Measurements from ENCODE around the gene REEP2.

The REEP2 gene

GRCh38 chr5:138425079-138425478, 13.8 kb upstream of the REEP2 start:
- Histone ChIP-seq H3K79me1 (replicated peaks; ENCODE audit: low read length, poor library complexity, severe bottlenecking) (peaks cover 11% of the 10 kb centered on the region), H2BK12ac (ENCODE audit: low read length in 2 of 2) (no peak overlapping the region), H3K4me1 (ENCODE audit: control insufficient read depth, insufficient read depth, low read depth, low read length) (no peaks in the 10 kb centered on the region), H3K36me3 (ENCODE audit: control insufficient read depth in 1 of 2, insufficient read depth in 2 of 2, low read depth in 1 of 2, low read length in 2 of 2) (peaks cover 43 to 88% of the 10 kb centered on the region in 2 experiments), H2AFZ (ENCODE audit: low read depth, low read length) (no peak overlapping the region), H4K8ac (ENCODE audit: low read length) (no peak overlapping the region), H2BK5ac (ENCODE audit: low read depth, low read length, poor library complexity, severe bottlenecking) (no peak overlapping the region), H4K91ac (ENCODE audit: low read length) (no peak overlapping the region), H3K27ac (ENCODE audit: low read length, poor library complexity, severe bottlenecking) (no peak overlapping the region), H3K18ac (ENCODE audit: low read depth in 1 of 2, low read length in 2 of 2) (no peak overlapping the region), H2AK5ac (ENCODE audit: low read length, severe bottlenecking) (no peak overlapping the region), H2BK120ac (ENCODE audit: low read depth, low read length) (no peak overlapping the region), H3K23ac (ENCODE audit: low read length in 2 of 2) (no peak overlapping the region), H3K4me3 (ENCODE audit: insufficient read depth in 1 of 2, low read depth in 1 of 2, low read length in 2 of 2) (no peak overlapping the region), H3K27me3 (ENCODE audit: control insufficient read depth in 1 of 2, insufficient read depth in 1 of 2, low read length in 2 of 2) (no peaks in the 10 kb centered on the region), H2BK15ac (ENCODE audit: low read depth, poor library complexity, severe bottlenecking) (no peak overlapping the region), H3K14ac (ENCODE audit: low read length in 2 of 2) (no peak overlapping the region), H3K4me2 (ENCODE audit: low read length, poor library complexity, severe bottlenecking) (no peak overlapping the region), H3K4ac (ENCODE audit: low read depth in 1 of 2, low read length in 2 of 2) (no peak overlapping the region), H3K9ac (ENCODE audit: low read length) (no peak overlapping the region), H3K9me3 (ENCODE audit: control insufficient read depth, low read length) (no peaks in the 10 kb centered on the region)
- no peak for DNase-seq
- 97% methylated on average over 1 of the region's 1 CpG for WGBS

- Histone ChIP-seq H4K91ac (ENCODE audit: low read length) (no peak overlapping the region), H2BK12ac (ENCODE audit: low read length in 2 of 2) (no peak overlapping the region), H3K79me1 (replicated peaks; ENCODE audit: low read length, poor library complexity, severe bottlenecking) (no peaks in the 10 kb centered on the region), H2BK15ac (ENCODE audit: low read depth, poor library complexity, severe bottlenecking) (no peak overlapping the region), H4K8ac (ENCODE audit: low read length) (no peak overlapping the region), H3K27me3 (ENCODE audit: control insufficient read depth in 1 of 2, insufficient read depth in 1 of 2, low read length in 2 of 2) (peaks cover 0 to 3% of the 10 kb centered on the region in 2 experiments), H3K27ac (ENCODE audit: low read length, poor library complexity, severe bottlenecking) (no peak overlapping the region), H3K9me3 (ENCODE audit: control insufficient read depth, low read length) (no peaks in the 10 kb centered on the region), H2AK5ac (ENCODE audit: low read length, severe bottlenecking) (no peak overlapping the region), H3K4me2 (ENCODE audit: low read length, poor library complexity, severe bottlenecking) (no peak overlapping the region), H3K4ac (ENCODE audit: low read depth in 1 of 2, low read length in 2 of 2) (no peak overlapping the region), H3K23ac (ENCODE audit: low read length in 2 of 2) (no peak overlapping the region), H3K36me3 (ENCODE audit: control insufficient read depth in 1 of 2, insufficient read depth in 2 of 2, low read depth in 1 of 2, low read length in 2 of 2) (peaks cover 31 to 53% of the 10 kb centered on the region in 2 experiments), H3K18ac (ENCODE audit: low read depth in 1 of 2, low read length in 2 of 2) (no peak overlapping the region), H3K4me1 (ENCODE audit: control insufficient read depth, insufficient read depth, low read depth, low read length) (peaks cover 13% of the 10 kb centered on the region), H3K14ac (ENCODE audit: low read length in 2 of 2) (no peak overlapping the region), H3K9ac (ENCODE audit: low read length) (no peak overlapping the region), H2BK120ac (ENCODE audit: low read depth, low read length) (no peak overlapping the region), H3K4me3 (ENCODE audit: insufficient read depth in 1 of 2, low read depth in 1 of 2, low read length in 2 of 2) (no peak overlapping the region), H2AFZ (ENCODE audit: low read depth, low read length) (no peak overlapping the region), H2BK5ac (ENCODE audit: low read depth, low read length, poor library complexity, severe bottlenecking) (no peak overlapping the region)
- no peak for DNase-seq
- 100% methylated on average over 5 of the region's 5 CpGs for WGBS
Measured at GRCh38 chr5:138435943-138436342, 2.9 kb upstream of the REEP2 start.

GRCh38 chr5:138438003-138438723, 694 bp upstream of the REEP2 start:
- H2BK120ac ChIP-seq (ENCODE audit: low read depth, low read length): no peak overlapping the region
- peaks cover 0 to 3% of the 10 kb centered on the region in 2 experiments for H3K27me3 ChIP-seq (ENCODE audit: control insufficient read depth in 1 of 2, insufficient read depth in 1 of 2, low read length in 2 of 2)
- peaks cover 23 to 35% of the 10 kb centered on the region in 2 experiments for H3K36me3 ChIP-seq (ENCODE audit: control insufficient read depth in 1 of 2, insufficient read depth in 2 of 2, low read depth in 1 of 2, low read length in 2 of 2)
- H3K9me3 ChIP-seq (ENCODE audit: control insufficient read depth, low read length): no peaks in the 10 kb centered on the region
- no peak overlapping the region for H3K23ac ChIP-seq (ENCODE audit: low read length in 2 of 2)
- no peak overlapping the region for H2BK5ac ChIP-seq (ENCODE audit: low read depth, low read length, poor library complexity, severe bottlenecking)
- WGBS: 86% methylated on average over 8 of the region's 11 CpGs
- H3K27ac ChIP-seq (ENCODE audit: low read length, poor library complexity, severe bottlenecking): no peak overlapping the region
- H2BK12ac ChIP-seq (ENCODE audit: low read length in 2 of 2): no peak overlapping the region
- DNase-seq: no peak
- H3K4ac ChIP-seq (ENCODE audit: low read depth in 1 of 2, low read length in 2 of 2): no peak overlapping the region
- H3K9ac ChIP-seq (ENCODE audit: low read length): peak overlapping the region; percentile 84
- peak overlapping the region; percentile 63 to 77 for H3K4me3 ChIP-seq (ENCODE audit: insufficient read depth in 1 of 2, low read depth in 1 of 2, low read length in 2 of 2)
- no peak overlapping the region for H2AK5ac ChIP-seq (ENCODE audit: low read length, severe bottlenecking)
- no peak overlapping the region for H3K14ac ChIP-seq (ENCODE audit: low read length in 2 of 2)
- H3K4me1 ChIP-seq (ENCODE audit: control insufficient read depth, insufficient read depth, low read depth, low read length): peaks cover 13% of the 10 kb centered on the region
- no peak overlapping the region for H2AFZ ChIP-seq (ENCODE audit: low read depth, low read length)
- no peak overlapping the region for H4K8ac ChIP-seq (ENCODE audit: low read length)
- no peak overlapping the region for H2BK15ac ChIP-seq (ENCODE audit: low read depth, poor library complexity, severe bottlenecking)
- H3K4me2 ChIP-seq (ENCODE audit: low read length, poor library complexity, severe bottlenecking): peak overlapping the region; percentile 93
- H3K79me1 ChIP-seq (replicated peaks; ENCODE audit: low read length, poor library complexity, severe bottlenecking): no peaks in the 10 kb centered on the region
- no peak overlapping the region for H4K91ac ChIP-seq (ENCODE audit: low read length)
- H3K18ac ChIP-seq (ENCODE audit: low read depth in 1 of 2, low read length in 2 of 2): no peak overlapping the region

- H3K18ac ChIP-seq (ENCODE audit: low read depth in 1 of 2, low read length in 2 of 2): peak overlapping the region in 1 of 2 experiments; percentile 40
- no peak overlapping the region for H3K14ac ChIP-seq (ENCODE audit: low read length in 2 of 2)
- peak; percentile 17 for DNase-seq
- H2AFZ ChIP-seq (ENCODE audit: low read depth, low read length): no peak overlapping the region
- no peak overlapping the region for H2BK5ac ChIP-seq (ENCODE audit: low read depth, low read length, poor library complexity, severe bottlenecking)
- H3K36me3 ChIP-seq (ENCODE audit: control insufficient read depth in 1 of 2, insufficient read depth in 2 of 2, low read depth in 1 of 2, low read length in 2 of 2): peaks cover 18 to 24% of the 10 kb centered on the region in 2 experiments
- no peak overlapping the region for H3K23ac ChIP-seq (ENCODE audit: low read length in 2 of 2)
- no peak overlapping the region for H2BK120ac ChIP-seq (ENCODE audit: low read depth, low read length)
- no peak overlapping the region for H3K27ac ChIP-seq (ENCODE audit: low read length, poor library complexity, severe bottlenecking)
- H3K4me2 ChIP-seq (ENCODE audit: low read length, poor library complexity, severe bottlenecking): peak overlapping the region; percentile 93
- no peak overlapping the region for H2AK5ac ChIP-seq (ENCODE audit: low read length, severe bottlenecking)
- peak overlapping the region in 1 of 2 experiments; percentile 24 for H3K4ac ChIP-seq (ENCODE audit: low read depth in 1 of 2, low read length in 2 of 2)
- H3K4me3 ChIP-seq (ENCODE audit: insufficient read depth in 1 of 2, low read depth in 1 of 2, low read length in 2 of 2): peak overlapping the region; percentile 63 to 77
- no peak overlapping the region for H2BK15ac ChIP-seq (ENCODE audit: low read depth, poor library complexity, severe bottlenecking)
- no peaks in the 10 kb centered on the region for H3K79me1 ChIP-seq (replicated peaks; ENCODE audit: low read length, poor library complexity, severe bottlenecking)
- H3K9me3 ChIP-seq (ENCODE audit: control insufficient read depth, low read length): no peaks in the 10 kb centered on the region
- no peak overlapping the region for H4K91ac ChIP-seq (ENCODE audit: low read length)
- H2BK12ac ChIP-seq (ENCODE audit: low read length in 2 of 2): no peak overlapping the region
- H4K8ac ChIP-seq (ENCODE audit: low read length): no peak overlapping the region
- peaks cover 0 to 3% of the 10 kb centered on the region in 2 experiments for H3K27me3 ChIP-seq (ENCODE audit: control insufficient read depth in 1 of 2, insufficient read depth in 1 of 2, low read length in 2 of 2)
- 38% methylated on average over 15 of the region's 20 CpGs for WGBS
- H3K4me1 ChIP-seq (ENCODE audit: control insufficient read depth, insufficient read depth, low read depth, low read length): peaks cover 13% of the 10 kb centered on the region
- peak overlapping the region; percentile 70 for H3K9ac ChIP-seq (ENCODE audit: low read length)
Measured at GRCh38 chr5:138439477-138440158, 761 bp downstream of the REEP2 start.

All from mesenchymal stem cell (in vitro differentiated cells and primary cell).